ENCODE results near the gene SFTPB. TPM values are rescaled to one million over a fixed set of nuclear protein-coding genes. Genes with fewer than 3 reads are reported as not detected.
"Not testable (repeated sequence)": the region's sequence is repeated elsewhere in the genome, so short reads cannot be mapped to it uniquely, and the experiment has no call there.

Gene SFTPB
- total RNA-seq, 1 experiment from 2014 or later = 0.26 TPM

DNA sequence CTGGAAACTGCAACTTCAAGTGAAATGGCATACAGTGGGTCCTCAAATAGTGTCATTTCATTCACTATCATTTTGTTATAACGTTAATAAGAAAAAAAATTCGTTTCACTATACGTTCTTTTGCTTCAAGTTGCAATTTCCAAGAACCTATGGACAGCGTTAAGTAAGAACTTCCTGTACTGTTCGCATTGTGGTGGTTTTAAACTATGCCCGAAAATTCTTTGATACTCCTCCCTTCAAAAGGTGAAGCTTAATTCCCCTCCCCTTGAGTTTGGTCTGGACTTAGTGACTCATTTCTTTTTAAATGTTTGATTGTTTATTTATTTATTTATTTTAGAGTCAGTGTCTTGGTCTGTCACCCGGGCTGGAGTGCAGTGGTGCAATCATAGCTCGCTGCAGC, 46.8 kb upstream of the SFTPB start:
- H3K9me3 Mint-ChIP-seq (ENCODE audit: unreplicated experiment) = no peaks in the 10 kb centered on the region
- H3K27ac Mint-ChIP-seq (ENCODE audit: low read depth, unreplicated experiment) = no peak overlapping the region
- ChIA-PET POLR2A (no interaction called here), CTCF (interaction anchor here (1.0 to 5.3 kb wide), 5 partner anchors 10 to 365 kb away, joined by 3 to 43 read pairs (median 3); no protein-coding TSS in a partner anchor)
- H3K4me3 Mint-ChIP-seq (ENCODE audit: unreplicated experiment) = no peak overlapping the region
- TF ChIP-seq, protein P1, sequence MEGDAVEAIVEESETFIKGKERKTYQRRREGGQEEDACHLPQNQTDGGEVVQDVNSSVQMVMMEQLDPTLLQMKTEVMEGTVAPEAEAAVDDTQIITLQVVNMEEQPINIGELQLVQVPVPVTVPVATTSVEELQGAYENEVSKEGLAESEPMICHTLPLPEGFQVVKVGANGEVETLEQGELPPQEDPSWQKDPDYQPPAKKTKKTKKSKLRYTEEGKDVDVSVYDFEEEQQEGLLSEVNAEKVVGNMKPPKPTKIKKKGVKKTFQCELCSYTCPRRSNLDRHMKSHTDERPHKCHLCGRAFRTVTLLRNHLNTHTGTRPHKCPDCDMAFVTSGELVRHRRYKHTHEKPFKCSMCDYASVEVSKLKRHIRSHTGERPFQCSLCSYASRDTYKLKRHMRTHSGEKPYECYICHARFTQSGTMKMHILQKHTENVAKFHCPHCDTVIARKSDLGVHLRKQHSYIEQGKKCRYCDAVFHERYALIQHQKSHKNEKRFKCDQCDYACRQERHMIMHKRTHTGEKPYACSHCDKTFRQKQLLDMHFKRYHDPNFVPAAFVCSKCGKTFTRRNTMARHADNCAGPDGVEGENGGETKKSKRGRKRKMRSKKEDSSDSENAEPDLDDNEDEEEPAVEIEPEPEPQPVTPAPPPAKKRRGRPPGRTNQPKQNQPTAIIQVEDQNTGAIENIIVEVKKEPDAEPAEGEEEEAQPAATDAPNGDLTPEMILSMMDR (IDR thresholded peaks at IDR 0.05; ENCODE audit: unreplicated experiment) = no peak
- no peaks in the 10 kb centered on the region for H3K36me3 Mint-ChIP-seq (ENCODE audit: insufficient read depth, unreplicated experiment)
- peaks cover 16% of the 10 kb centered on the region for H3K4me1 Mint-ChIP-seq (ENCODE audit: insufficient read depth, unreplicated experiment)
- no peak for DNase-seq (ENCODE audit: unreplicated experiment)
- H3K27me3 Mint-ChIP-seq (ENCODE audit: insufficient read depth, unreplicated experiment) = no peaks in the 10 kb centered on the region
- BruUV-seq (replicated peaks) = no TSS peak
- intact Hi-C loops (cut with micrococcal nuclease) = no loop called here

DNA sequence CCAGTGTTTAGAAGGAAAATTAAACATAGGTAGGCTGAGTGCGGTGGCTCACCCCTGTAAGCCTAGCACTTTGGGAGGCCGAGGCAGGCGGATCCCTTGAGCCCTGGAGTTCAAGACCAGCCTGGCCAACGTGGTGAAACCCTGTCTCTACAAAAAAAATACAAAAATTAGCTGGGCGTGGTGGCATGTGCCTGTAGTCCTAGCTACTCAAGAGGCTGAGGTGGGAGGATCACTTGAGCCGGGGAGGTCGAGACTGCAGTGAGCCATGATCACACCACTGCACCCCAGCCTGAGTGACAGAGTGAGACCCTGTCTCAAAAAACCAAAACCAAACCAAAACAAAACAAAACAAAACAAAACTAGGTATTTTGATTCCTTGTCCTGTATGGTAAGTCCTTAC, 46.4 kb upstream of the SFTPB start:
- H3K36me3 Mint-ChIP-seq (ENCODE audit: insufficient read depth, unreplicated experiment); intact Hi-C loops (cut with micrococcal nuclease); POLR2A ChIA-PET; H3K4me3 Mint-ChIP-seq (ENCODE audit: unreplicated experiment); H3K9me3 Mint-ChIP-seq (ENCODE audit: unreplicated experiment); BruUV-seq (replicated peaks); DNase-seq (ENCODE audit: unreplicated experiment); H3K27me3 Mint-ChIP-seq (ENCODE audit: insufficient read depth, unreplicated experiment): not testable (repeated sequence)
- CTCF ChIA-PET = interaction anchor here (1.2 to 5.3 kb wide), 5 partner anchors 11 to 78 kb away, joined by 4 to 43 read pairs (median 11); no protein-coding TSS in a partner anchor
- Mint-ChIP-seq H3K4me1 (ENCODE audit: insufficient read depth, unreplicated experiment) (peaks cover 19% of the 10 kb centered on the region), H3K27ac (ENCODE audit: low read depth, unreplicated experiment) (peak overlapping the region; percentile 87)

DNA sequence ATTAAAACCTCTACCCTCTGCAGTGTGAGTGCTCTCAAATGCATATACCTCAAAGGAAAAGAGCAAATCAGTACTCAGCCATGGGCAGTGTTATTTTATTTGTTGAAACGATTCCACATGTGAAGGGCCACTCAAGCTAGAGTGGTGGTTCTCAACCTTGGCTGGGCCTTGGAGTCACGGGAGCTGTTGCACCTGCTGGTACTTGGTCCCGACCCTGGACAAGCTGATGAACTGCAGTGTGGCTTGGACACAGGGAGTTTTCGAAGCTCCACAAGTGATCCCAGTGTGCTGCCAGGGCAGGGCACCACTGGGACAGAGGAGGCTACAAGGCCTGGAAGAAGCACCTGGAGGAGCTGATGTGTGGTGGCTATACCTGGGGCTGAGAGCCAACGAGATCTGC, 45.8 kb upstream of the SFTPB start:
- no peak overlapping the region for H3K4me3 Mint-ChIP-seq (ENCODE audit: unreplicated experiment)
- ChIA-PET POLR2A (interaction anchor here (1.1 to 1.3 kb wide), 2 partner anchors 9 to 58 kb away, joined by 3 to 4 read pairs; no protein-coding TSS in a partner anchor), CTCF (interaction anchor here (0.6 to 5.3 kb wide), 8 partner anchors 10 to 118 kb away, joined by 3 to 43 read pairs (median 6); no protein-coding TSS in a partner anchor)
- peaks cover 25% of the 10 kb centered on the region for H3K4me1 Mint-ChIP-seq (ENCODE audit: insufficient read depth, unreplicated experiment)
- H3K36me3 Mint-ChIP-seq (ENCODE audit: insufficient read depth, unreplicated experiment) = no peaks in the 10 kb centered on the region
- DNase-seq (ENCODE audit: unreplicated experiment) = no peak
- BruUV-seq (replicated peaks) = no TSS peak
- peak overlapping the region; percentile 87 for H3K27ac Mint-ChIP-seq (ENCODE audit: low read depth, unreplicated experiment)
- intact Hi-C loops (cut with micrococcal nuclease) = no loop called here
- TF ChIP-seq, protein P1 (IDR thresholded peaks at IDR 0.05; ENCODE audit: unreplicated experiment) = no peak
- no peaks in the 10 kb centered on the region for H3K9me3 Mint-ChIP-seq (ENCODE audit: unreplicated experiment)
- H3K27me3 Mint-ChIP-seq (ENCODE audit: insufficient read depth, unreplicated experiment) = no peaks in the 10 kb centered on the region

DNA sequence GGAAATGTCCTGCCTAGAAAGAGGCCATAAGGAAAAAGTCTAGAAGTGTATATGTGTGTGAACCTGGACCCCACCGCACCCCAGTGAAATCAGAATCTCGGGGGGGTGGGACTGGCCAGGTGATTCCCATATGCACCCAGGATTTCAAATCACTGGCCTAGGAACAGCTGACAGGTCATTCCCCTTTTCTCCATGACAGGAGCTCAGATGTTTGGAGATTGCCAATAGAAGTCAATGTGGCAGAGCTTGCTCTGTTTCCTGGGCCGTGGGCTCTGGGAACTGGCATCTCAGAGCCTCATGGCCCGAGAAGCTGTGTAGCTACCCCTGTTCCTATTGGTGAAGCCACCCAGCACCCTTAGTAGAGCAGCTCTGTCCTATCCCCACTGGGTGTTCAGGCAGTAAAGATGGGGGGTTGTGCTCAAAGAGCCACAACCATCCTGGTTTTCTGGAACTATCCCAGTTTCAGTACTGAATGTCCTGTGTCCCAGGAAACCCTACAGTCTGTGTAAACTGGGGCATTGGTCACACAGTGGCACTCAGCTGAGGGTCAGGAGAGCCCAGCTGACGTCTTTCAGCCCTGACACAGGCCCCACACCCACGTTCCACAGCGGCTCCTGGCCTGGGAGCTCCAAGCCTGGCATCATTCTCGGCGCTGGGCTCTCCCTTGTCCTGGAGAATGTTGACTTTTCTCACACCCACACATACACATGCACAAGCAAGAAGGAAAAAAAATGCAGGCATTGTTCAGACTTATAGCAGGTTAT, 45.0 kb upstream of the SFTPB start:
- peak; percentile 90 for DNase-seq (ENCODE audit: unreplicated experiment)
- H3K27ac Mint-ChIP-seq (ENCODE audit: low read depth, unreplicated experiment) = peak overlapping the region; percentile 87
- POLR2A ChIA-PET = interaction anchor here (0.9 to 1.3 kb wide), 3 partner anchors 10 to 59 kb away, joined by 3 to 4 read pairs (median 3); no protein-coding TSS in a partner anchor
- peaks cover 28% of the 10 kb centered on the region for H3K4me1 Mint-ChIP-seq (ENCODE audit: insufficient read depth, unreplicated experiment)
- H3K27me3 Mint-ChIP-seq (ENCODE audit: insufficient read depth, unreplicated experiment) = no peaks in the 10 kb centered on the region
- H3K4me3 Mint-ChIP-seq (ENCODE audit: unreplicated experiment) = no peak overlapping the region
- H3K9me3 Mint-ChIP-seq (ENCODE audit: unreplicated experiment) = no peaks in the 10 kb centered on the region
- no TSS peak for BruUV-seq (replicated peaks)
- TF ChIP-seq, protein P1 (IDR thresholded peaks at IDR 0.05; ENCODE audit: unreplicated experiment) = no peak
- intact Hi-C loops (cut with micrococcal nuclease) = no loop called here
- CTCF ChIA-PET = interaction anchor here (0.6 to 5.3 kb wide), 10 partner anchors 9 to 176 kb away, joined by 3 to 43 read pairs (median 6); partner anchors contain the start of gene RNF181
- H3K36me3 Mint-ChIP-seq (ENCODE audit: insufficient read depth, unreplicated experiment) = no peaks in the 10 kb centered on the region
